Stimulated activated CD8-positive, alpha-beta memory T cell treated with anti-CD3 and anti-CD28 coated beads, Interleukin-15, amount 100 ng/mL, for 1 hour (primary cell): Measurements from ENCODE around the gene PWP2.
A peak's percentile ranks its signal among the peaks of the same experiment; 100 is the strongest.
"Not testable (repeated sequence)": the region's sequence is repeated elsewhere in the genome, so short reads cannot be mapped to it uniquely, and the experiment has no call there.

ENCODE experiments used
- DNase-seq: peaks from one replicate; pipeline ENCODE4 v3.0.0-alpha.2; 2020; ENCODE audit warnings: low read depth

PWP2 gene

DNA sequence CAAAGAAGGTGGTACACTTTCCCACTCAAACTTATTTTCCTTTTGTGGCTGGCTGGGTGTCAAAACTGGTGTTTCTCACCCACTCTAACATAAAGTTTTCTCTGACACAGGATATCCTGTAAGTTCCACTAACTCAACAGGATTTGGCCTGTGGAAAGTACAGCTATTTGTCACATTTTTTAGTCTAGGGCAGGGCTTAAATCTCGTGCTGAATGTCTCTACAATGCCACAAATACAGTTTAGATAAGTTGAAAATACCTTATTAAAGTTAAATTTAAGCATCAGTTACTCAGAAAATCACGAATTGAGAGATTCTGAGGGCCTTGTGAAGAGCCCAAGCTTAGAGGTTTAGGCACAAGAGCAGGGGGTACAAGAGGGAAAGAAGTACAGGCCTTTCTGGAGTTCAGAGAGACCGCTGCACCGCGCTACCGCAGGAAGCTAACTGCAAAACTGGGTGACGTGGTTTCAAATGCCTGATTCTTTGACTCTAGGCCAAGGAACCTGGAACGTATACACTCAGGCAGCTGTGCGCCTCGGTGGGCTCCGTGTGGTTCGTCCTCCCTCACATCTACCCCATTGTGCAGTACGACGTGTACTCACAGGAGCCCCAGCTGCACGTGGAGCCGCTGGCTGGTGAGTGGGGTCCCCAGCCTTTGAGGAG, 23.4 kb upstream of the PWP2 start:
- peak; percentile 27 for DNase-seq

DNA sequence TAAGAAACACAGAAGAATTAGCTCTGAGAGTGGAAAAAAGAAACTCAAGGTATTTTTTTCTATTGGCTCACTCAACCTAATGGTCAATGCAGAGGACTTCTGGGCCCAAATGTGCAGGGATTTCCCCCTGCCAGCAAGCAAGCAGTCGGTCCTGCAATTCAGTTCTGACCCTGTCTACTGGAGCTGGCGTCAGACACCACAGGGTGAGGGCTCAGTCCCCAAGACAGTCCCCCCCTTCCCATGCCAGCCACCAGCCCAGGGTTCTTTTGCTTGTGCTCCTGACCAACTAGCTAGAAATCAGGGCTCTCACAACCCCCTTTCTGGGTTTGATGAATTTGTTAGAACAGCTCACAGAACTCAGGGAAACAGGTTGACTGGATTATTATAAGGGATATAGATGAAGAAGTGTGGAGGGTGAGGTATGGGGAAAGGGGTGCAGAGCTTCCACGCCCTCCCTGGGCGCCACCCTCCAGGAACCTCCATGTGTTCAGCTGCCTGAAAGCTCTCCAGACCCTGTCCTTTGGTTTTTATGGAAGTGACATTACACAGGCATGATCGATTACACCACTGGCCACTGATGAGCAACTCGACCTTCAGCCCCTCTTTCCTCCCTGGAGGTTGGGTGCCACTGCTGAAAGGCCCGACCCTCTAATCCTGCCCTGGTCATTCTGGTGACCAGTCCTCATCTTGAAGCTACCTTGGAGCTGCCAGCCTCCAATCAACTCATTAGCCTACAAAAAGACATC, 22.5 kb upstream of the PWP2 start:
- DNase-seq = no peak

DNA sequence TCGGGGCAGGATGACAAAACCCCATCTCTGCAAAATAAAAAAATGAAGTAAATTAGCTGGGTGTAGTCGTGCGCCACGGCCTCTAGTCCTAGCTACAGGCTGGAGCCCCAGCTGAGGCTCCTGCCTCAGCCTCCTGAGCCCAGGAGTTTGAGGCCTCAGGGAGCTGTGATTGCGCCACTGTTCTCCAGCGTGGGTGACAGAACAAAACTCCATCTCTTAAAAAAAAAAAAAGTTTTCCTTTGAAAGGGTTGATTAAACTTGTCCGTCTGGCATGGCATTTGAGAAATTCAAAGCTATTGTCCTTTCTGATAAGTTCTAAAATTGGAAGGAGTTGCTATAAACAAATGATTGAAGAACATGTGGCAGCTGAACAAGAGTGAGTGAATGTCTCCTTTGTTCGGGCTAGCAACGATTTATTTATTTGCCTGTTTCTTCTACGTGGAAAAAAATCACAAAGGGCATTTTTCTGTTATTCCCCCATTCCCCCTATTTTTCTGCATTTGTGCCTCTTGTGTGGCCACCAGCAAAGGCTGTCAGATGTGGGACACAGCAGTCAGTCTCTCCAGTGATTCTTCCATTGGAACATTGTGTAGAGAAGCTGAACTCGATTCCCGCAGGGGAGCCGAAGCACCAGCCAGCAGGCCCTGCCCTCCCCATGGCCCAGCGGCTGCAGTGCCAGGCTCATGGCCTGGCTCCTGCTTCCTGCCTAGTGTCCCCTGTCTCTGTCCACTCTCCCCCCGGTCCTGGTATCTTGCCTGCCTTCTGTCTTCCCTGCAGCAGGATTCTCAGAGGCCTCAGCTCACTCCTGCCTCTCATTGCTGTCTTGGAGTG, 21.5 kb upstream of the PWP2 start:
- DNase-seq = no peak

DNA sequence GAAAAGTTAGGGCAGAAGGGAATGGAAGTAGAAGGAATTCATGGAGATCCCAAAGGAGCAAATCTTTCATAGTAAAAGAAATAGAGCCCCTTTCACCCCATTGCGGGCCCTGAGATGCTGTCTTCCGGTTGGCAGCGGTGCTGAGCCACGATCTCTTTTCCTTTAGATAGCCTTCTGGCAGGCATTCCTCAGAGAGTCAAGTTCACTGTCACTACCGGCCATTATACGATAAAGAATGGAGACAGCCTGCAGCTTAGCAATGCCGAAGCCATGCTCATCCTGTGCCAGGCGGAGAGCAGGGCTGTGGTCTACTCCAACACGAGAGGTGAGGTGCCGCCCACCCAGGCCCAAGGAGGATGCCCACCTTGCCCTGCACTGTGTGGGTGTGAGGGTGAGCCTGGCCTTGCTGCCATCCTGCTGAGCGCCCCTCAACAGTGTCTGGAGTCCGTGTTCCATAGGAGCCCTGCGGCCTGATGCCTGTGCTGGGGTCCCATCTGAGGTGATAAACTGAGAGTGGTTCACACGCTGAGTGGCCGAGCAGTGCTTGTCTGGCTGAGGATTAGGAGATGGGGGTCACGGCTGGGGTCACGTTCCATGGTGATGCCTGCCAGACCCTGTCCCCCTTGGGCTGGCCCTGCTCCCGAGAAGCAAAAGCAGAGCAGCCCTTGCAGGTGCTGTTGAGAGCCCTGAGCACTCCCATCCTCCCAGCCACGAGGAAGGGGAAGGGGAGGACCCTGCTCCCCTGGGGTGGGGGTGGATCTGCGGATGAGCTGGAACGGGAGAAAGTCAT, 20.4 kb upstream of the PWP2 start:
- no peak for DNase-seq

DNA sequence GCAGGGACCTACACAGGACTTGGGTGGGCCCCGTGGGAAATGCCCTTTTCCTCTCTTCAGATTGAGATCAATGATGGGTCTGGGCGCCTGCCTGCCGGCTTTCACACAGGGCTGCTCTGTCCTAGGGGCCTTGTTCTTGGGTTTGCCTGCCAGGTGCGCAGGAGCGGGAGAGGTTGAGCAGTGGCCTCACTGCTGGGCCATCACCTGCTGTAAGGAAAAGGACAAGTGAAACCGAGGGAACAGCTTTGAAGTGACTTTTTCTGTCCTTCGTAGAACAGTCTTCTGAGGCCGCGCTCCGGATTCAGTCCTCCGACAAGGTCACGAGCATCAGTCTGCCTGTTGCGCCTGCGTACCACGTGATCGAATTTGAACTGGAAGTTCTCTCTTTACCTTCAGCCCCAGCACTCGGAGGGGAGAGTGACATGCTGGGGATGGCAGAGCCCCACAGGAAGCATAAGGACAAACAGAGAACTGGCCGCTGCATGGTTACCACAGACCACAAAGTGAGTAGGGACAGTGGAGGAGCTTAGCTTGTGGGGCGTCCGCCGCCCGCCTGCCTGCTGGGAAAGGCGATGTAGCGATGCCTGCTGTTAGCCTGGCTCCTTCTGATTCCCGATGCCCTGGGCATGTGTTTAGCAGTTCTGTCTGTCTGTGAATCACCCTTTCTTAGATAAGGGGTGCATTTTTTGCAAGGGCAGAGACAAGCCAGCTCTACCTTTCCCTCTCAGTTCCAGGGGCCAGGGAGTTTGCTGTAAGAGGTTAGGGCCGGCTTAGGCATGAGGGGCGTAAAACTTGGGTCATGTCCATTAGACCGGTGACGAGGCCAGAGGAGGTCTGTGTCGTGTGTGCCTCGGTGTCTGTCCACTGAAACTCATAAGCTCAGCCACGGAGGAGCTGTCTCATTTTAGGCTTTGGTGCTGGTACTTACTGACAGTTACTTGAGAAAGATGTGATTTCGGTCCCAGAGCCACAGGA, 19.5 kb upstream of the PWP2 start:
- no peak for DNase-seq

DNA sequence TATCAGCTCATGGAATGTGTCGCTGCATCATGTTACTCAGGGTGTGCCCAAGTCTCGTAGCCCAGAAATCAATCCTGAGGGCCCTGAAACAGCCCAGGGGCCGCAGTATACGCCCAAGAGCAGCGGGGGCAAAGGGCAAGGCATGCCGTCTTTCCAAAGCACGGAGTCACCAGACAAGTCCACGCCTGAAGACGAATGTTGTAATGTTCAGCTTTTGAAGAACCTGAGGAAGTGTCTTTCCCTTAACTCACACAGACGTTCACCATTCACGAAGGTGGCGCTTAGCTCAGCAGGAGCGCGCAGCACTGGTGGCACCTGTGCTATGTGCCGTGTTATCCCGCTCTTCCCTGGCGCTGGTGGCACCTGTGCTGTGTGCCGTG, 18.8 kb upstream of the PWP2 start:
- DNase-seq = no peak

DNA sequence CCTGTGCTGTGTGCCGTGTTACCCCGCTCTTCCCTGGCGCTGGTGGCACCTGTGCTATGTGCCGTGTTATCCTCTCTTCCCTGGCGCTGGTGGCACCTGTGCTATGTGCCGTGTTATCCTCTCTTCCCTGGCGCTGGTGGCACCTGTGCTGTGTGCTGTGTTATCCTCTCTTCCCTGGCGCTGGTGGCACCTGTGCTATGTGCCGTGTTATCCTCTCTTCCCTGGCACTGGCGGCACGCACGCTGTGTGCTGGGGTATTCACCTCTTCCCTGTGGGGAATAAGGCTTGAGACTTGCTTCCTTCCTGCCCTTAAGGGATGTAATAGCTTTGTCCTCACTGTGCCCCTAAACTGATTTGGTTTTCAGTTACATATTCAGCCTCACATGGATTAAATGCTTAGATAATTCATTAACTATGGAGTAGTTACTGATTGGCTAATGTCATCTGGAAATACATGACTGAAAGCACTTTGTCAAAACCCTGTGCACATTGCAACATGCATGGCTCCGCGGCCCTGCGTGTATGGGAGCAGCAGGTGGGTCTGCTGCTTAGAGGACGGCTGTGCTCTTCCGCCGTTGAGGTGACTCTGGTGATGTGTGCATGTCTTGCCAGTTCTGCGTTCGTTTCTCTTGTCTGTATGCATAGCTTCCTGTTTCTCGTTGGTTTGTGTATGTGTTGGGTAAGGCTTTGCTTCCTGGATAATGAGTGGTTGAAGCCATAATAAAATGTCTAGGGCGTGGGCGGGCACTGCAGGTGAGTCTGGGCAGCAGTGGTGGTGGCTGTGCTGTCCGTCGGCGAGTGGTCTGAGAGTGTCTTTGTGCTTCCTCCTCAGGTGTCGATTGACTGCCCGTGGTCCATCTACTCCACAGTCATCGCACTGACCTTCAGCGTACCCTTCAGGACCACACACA, 17.9 kb upstream of the PWP2 start:
- DNase-seq = no peak

DNA sequence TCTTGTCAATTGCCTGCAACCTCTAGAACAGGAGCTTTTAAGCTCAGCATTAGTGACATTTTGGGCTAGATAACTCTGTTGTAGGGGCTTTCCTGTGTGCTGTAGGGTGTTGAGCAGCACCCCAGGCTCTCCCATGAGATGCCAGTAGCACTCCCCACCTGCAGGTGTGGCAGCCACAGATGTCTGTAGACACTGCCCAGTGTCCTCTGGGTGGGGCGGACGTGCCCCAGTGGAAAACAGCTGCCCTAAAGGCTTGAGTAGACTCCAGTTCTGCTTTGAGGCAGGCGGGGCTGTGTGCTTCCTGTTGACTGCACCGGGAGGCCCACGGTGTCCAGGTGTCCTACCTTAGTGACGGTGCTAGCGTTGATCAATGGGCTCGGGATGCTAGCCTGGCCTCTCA, 16.9 kb upstream of the PWP2 start:
- DNase-seq = no peak

DNA sequence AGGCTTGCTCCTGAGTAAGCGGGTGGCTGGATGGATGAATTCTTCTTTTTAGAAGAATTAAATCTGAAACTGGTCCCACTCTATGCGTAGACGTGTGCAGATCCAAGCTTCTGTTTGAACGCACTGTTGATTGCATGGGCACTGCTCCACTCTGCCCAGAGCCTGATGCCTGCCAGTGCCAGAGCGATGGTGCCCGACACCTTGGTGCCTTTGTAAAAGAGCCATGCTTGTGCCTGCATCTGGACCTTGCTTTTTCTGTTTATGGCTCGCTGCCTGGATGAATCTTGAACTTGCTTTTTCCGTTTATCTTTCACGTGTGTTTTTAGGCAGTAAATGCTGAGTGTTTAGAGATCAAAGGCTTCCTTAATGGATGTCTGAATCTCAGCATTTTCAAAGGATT, 15.0 kb upstream of the PWP2 start:
- DNase-seq = no peak

DNA sequence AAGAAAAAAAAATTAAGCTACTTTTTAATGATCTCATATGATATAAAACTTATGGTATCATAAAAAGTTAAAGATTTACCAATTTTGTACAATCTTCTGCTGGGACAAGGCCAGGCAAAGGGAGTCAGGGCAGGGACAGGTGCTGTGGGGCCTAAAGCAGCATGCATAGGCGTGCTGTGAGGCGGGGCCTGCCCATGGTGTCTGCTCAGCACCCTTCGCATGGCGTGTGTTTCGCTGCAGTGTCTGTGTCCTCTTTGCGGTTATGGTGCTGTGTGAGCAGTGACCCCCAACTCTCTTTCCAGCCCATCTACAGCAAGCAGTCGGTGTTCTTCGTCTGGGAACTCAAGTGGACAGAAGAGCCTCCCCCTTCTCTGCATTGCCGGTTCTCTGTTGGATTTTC, 13.4 kb upstream of the PWP2 start:
- DNase-seq = no peak

DNA sequence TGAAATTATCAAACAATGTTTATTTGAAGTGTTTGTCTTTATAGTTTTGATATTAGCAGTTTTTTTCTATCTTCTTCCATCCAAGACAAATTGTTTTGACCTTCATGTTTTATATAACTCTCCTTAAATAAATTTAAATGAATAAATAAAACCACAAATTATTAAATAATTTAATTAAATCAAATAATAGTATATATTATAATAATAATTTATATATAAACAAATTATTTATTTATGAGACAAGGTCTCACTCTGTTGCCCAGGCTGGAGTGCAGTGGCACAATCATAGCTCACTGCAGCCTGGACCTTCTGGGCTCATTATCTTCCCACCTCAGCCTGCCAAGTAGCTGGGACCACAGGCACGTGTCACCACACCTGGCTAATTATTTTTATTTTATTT, 12.4 kb upstream of the PWP2 start:
- DNase-seq = no peak

DNA sequence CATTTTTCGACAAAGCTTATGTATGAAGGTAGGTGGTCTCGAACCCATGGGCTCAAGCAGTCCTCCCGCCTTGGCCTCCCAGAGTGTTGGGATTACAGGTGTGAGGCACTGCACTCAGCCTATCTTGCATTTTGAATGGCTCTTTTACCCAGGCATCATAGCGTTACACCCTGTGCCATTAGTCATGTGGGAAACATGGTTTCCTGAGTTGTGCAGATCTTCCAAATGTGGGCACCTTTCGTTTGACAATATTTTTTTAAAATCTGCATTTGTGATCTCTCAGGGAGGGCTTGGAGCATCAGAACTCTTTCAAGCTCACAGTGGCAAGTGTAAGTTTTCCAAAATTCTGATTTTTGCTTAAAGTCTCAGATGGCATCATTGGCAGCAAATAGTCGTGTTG, 8.7 kb upstream of the PWP2 start:
- DNase-seq = not testable (repeated sequence)

DNA sequence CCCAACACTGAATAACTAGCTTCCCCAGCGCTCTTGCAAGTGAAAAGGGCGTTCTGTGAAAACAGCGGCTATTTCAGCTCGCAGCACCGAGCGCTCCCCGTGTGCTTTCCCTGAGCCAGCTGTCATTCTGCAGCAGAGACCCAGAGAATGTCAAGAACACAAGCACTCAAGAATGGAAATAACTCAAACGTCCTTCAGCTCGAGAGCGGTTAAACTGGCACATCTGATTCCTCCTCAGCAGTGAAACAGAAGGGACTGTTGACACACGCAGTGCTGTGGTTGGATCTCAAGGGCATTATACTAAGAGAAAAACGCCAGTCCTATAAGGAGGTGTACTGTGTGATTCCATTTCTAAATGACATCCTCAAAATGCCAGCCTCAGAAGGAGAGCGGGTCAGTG, 8.2 kb upstream of the PWP2 start:
- DNase-seq = not testable (repeated sequence)

DNA sequence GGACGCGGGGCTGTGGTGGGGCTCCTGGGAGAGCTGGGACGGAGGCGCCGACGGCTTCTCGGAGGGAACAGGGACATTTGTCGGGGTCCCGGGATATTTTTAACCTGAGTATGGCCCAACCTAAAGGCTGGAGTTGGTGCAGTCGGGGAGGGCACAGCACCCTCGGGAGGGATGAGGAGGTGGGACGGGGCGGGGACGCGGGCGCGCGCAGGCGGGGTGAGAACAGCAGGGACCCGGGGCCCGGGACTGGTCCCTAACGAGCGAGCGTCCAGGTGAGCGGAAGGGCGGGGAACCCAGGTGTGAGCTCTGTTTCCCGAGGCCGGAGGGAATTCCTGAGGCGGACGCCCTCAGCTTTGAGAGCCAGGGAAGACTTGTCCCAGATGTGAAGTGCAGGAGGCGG, 390 bp downstream of the PWP2 start:
- DNase-seq = not testable (repeated sequence)

DNA sequence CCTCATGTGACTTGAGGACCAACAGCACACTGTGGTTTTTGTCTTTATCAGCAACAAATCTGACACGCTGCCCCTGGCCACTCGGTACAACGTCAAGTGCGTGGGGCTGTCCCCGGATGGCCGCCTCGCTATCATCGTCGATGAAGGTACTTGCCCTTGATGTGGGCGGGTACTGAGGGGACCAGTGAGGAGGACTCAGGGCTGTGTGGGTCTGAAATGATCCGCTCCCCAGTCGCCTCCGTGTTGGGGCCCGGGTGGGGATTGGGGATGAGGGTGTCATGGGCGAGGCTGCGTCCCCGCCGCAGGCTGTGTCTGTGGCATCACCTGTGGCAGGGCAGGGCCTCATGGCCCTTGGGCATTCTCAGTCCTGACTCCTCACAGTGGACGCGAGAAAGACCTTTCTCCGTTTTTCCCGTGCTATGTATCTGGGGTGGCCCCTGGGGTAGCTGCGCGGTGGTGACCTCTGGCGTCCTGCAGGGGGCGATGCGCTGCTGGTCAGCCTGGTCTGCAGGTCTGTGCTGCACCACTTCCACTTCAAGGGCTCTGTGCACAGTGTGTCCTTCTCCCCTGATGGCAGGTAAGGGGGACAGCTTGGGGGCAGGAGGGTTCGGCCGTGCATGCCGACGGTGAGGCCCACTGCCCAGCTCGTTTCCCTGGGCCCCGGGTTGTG, 6.6 kb downstream of the PWP2 start:
- DNase-seq = not testable (repeated sequence)

DNA sequence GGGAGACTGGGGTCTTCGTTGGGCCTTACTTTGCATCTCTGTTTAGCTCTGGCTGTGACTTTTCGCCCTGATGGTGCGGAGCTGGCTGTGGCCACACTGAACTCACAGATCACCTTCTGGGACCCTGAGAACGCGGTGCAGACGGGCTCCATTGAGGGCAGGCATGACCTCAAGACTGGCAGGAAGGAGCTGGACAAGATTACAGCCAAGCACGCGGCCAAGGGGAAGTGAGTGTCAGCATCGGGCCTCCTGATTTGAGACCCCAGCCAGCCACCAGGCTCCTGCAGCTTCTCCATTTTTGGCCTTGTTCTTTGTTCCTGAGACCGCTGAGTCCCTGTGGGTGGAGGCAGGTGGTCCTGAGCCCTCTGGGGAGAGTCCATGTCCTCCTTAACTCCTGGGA, 14.9 kb downstream of the PWP2 start:
- not testable (repeated sequence) for DNase-seq

DNA sequence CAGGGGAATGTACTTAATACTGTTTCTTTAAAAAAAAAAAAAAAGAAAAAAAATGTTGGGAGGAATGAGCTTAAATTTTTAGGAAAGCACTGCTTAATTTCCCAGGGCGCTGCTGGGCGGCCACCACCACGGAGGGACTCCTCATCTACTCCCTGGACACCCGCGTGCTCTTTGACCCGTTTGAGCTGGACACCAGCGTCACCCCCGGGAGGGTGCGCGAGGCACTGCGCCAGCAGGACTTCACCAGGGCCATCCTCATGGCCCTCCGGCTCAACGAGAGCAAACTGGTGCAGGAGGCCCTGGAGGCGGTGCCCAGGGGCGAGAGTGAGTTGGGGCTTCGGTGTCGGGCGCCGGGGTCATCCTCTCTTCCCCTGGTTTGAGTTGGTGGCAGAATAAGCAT, 20.6 kb downstream of the PWP2 start:
- DNase-seq = not testable (repeated sequence)

DNA sequence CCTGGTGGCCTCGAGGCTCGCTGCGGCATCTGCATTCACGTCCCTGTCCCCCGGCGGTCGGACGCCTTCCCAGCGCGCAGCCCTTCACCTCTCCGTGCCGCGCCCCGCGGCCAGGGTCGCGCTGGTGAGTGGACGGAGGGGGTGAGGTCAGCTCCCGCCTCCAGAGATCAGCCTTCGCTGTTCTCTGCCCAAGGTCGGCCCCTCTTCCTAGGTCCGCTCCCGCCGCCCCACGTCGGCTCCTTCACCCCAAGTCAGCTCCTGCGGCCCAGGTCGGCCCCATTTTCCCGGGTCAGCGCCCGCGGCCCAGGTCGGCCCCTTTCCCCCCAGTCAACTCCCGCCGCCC, 26.5 kb downstream of the PWP2 start:
- not testable (repeated sequence) for DNase-seq

DNA sequence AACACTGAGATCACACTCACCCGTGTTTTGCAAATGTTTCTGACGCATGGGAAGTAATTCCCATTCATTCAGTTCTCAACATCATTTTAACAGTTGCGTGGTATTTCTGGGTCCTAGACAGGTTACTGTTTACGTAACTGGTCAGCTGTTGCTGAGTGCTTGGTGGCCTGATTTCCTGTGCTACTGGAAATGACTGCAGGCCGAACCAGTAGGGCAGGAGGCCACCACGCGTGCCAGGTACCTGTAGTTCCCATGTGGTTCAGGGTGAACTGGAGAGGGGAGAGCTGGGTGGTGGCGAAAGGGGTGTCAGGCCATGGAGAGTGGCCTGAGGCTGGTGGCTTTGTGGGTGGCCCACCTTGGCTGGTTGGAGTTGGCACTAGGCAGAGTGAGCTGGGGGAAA, 27.5 kb downstream of the PWP2 start:
- DNase-seq = not testable (repeated sequence)
